Measurements from ENCODE around the gene LRRC19.

LRRC19 gene, protein sequence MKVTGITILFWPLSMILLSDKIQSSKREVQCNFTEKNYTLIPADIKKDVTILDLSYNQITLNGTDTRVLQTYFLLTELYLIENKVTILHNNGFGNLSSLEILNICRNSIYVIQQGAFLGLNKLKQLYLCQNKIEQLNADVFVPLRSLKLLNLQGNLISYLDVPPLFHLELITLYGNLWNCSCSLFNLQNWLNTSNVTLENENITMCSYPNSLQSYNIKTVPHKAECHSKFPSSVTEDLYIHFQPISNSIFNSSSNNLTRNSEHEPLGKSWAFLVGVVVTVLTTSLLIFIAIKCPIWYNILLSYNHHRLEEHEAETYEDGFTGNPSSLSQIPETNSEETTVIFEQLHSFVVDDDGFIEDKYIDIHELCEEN

GRCh38 chr9:27005491-27005890 lies at the start of gene LRRC19:
Gene LRRC19, minus strand, starts transcription at chr9:27005672. Its CDS starts 5,978 bp downstream, at chr9:26999694.
- no peak within 1 kb of the TSS for H3K4me3 ChIP-seq (ENCODE audit: low read depth, low read length)
- TF ChIP-seq CTCF (IDR thresholded peaks at IDR 0.05; ENCODE audit: borderline replicate concordance, insufficient read depth, low read depth, low read length): no peak

- TF ChIP-seq CTCF (IDR thresholded peaks at IDR 0.05; ENCODE audit: borderline replicate concordance, insufficient read depth, low read depth, low read length): no peak
- H3K4me3 ChIP-seq (ENCODE audit: low read depth, low read length): no peak overlapping the region
These were observed 49.4 kb upstream of the LRRC19 start for GRCh38 chr9:27054841-27055240.

- TF ChIP-seq CTCF (IDR thresholded peaks at IDR 0.05; ENCODE audit: borderline replicate concordance, insufficient read depth, low read depth, low read length): no peak
- no peak overlapping the region for H3K4me3 ChIP-seq (ENCODE audit: low read depth, low read length)
These were observed 48.7 kb upstream of the LRRC19 start for GRCh38 chr9:27054125-27054524.

- TF ChIP-seq CTCF (IDR thresholded peaks at IDR 0.05; ENCODE audit: borderline replicate concordance, insufficient read depth, low read depth, low read length): no peak
- no peak overlapping the region for H3K4me3 ChIP-seq (ENCODE audit: low read depth, low read length)
These were observed 48.0 kb upstream of the LRRC19 start for GRCh38 chr9:27053369-27054022.

DNA sequence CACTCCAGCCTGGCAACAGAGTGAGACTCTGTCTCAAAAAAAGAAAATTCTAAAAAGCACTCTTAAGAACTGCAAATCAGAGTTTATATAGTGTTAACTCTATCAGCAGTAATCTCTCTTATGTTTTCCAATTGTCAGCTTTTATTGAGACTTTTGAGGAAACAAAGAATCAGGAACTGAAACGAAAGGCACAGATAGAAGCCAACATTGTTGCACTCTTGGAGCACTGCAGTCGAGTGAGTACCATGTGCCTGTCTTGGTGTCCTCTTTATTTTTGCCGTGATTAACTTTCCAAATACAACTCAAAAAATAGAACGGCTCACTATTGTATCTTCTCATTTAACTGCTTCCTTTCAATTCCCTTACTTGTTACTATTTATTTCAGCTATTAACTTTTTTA lies 41.7 kb upstream of the LRRC19 start:
- no peak overlapping the region for H3K4me3 ChIP-seq (ENCODE audit: low read depth, low read length)
- TF ChIP-seq CTCF (IDR thresholded peaks at IDR 0.05; ENCODE audit: borderline replicate concordance, insufficient read depth, low read depth, low read length): no peak

- no peak overlapping the region for H3K4me3 ChIP-seq (ENCODE audit: low read depth, low read length)
- TF ChIP-seq CTCF (IDR thresholded peaks at IDR 0.05; ENCODE audit: borderline replicate concordance, insufficient read depth, low read depth, low read length): no peak
These were observed 37.7 kb upstream of the LRRC19 start for GRCh38 chr9:27043176-27043575.

DNA sequence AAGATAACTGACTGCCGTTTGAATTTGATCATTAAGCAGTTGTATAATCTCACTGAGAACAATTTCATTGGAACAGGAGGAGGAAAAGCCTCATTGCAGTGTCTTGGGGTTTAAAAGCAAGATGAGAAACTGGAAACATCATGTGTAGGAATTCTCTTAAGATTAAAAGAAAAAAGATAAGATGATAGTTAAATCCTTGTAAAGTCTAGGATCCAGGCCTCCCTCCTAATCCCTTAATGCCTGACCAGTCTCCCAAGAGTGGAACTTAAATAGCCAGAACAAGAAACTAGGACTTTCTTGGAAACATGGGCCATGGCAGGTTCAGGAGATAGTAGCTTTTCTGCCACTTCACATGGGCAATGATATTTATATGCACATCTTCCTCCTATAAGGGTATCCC lies 37.0 kb upstream of the LRRC19 start:
- TF ChIP-seq CTCF (IDR thresholded peaks at IDR 0.05; ENCODE audit: borderline replicate concordance, insufficient read depth, low read depth, low read length): no peak

More for the DNA sequence above, 37.0 kb upstream of the LRRC19 start:
- no peak overlapping the region for H3K4me3 ChIP-seq (ENCODE audit: low read depth, low read length)
